Calu3 (cell line): ENCODE data around the gene LGALS7. TPM values are rescaled to one million over a fixed set of nuclear protein-coding genes. Genes with fewer than 3 reads are reported as not detected.
A peak's percentile ranks its signal among the peaks of the same experiment; 100 is the strongest.

Experiments
- BruUV-seq: library from RNA; stranded (reverse); fragments of 400-500 nt; replicated peaks from 2 replicates; lab custom pipeline; 2021; lab: Mats Ljungman, UMichigan
- CTCF ChIA-PET: fragments of 300-600 bp; sonication (Branson Sonifier 250); formaldehyde crosslinking; loops from one replicate; lab custom pipeline; 2022; ENCODE audit warnings: antibody characterized with exemption; lab: Charles Lee
- DNase-seq: peaks from one replicate; pipeline ENCODE4 v3.0.0; 2022
- H3K27ac Mint-ChIP-seq: one replicate; pipeline ENCODE4 v1.8.0; 2022; ENCODE audit warnings: mixed read lengths; ENCODE audit not compliant: unreplicated experiment
- H3K27me3 Mint-ChIP-seq: one replicate; pipeline ENCODE4 v1.8.0; 2022; ENCODE audit warnings: mixed read lengths; ENCODE audit not compliant: unreplicated experiment
- H3K36me3 Mint-ChIP-seq: one replicate; pipeline ENCODE4 v1.8.0; 2022; ENCODE audit warnings: mild to moderate bottlenecking, moderate library complexity, mixed read lengths; ENCODE audit not compliant: insufficient read depth, unreplicated experiment
- H3K4me1 Mint-ChIP-seq: one replicate; pipeline ENCODE4 v1.8.0; 2022; ENCODE audit warnings: mild to moderate bottlenecking, low read depth, mixed read lengths; ENCODE audit not compliant: unreplicated experiment
- H3K4me3 Mint-ChIP-seq: one replicate; pipeline ENCODE4 v1.8.0; 2022; ENCODE audit warnings: mild to moderate bottlenecking, low read depth, moderate library complexity, mixed read lengths; ENCODE audit not compliant: unreplicated experiment
- H3K9me3 Mint-ChIP-seq: one replicate; pipeline ENCODE4 v1.8.0; 2022; ENCODE audit warnings: low read depth, mixed read lengths; ENCODE audit not compliant: unreplicated experiment
- intact Hi-C: fragments of 100-400 bp; cut with micrococcal nuclease; formaldehyde crosslinking; loops from one replicate; pipeline ENCODE4 v1.10.0; 2022; ENCODE audit not compliant: unreplicated experiment
- total RNA-seq: library from RNA; stranded (reverse); gene quantifications from 2 replicates; pipeline ENCODE4 v1.2.3, GENCODE V29; 2022
- TF ChIP-seq, protein P1 (sequence below): fragments of 200-600 bp; IDR thresholded peaks from one replicate; pipeline ENCODE4 v1.8.0; 2022; ENCODE audit warnings: antibody characterized with exemption; ENCODE audit not compliant: unreplicated experiment

The LGALS7 gene
- total RNA-seq, 1 experiment from 2014 or later = not detected

DNA sequence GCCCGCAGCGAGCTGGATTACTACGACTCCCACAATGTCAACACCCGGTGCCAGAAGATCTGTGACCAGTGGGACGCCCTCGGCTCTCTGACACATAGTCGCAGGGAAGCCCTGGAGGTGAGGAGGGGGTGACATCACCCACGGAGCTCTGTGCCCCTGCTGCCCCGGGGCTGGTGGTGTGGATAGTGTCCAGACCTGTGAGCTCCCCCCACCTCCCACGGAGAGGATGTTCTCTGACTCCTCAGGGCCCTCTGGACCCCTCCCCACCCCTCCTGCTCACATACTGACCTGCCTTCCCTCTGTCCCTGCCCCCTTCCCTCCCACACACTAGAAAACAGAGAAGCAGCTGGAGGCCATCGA is 49.7 kb downstream of the LGALS7 start:
- no peaks in the 10 kb centered on the region for H3K9me3 Mint-ChIP-seq
- peaks cover 22% of the 10 kb centered on the region for H3K4me1 Mint-ChIP-seq
- H3K27ac Mint-ChIP-seq = peak overlapping the region; percentile 77
- CTCF ChIA-PET = interaction anchor here (0.6 to 1.1 kb wide), 3 partner anchors 63 to 321 kb away, joined by 3 to 4 read pairs (median 4); partner anchors contain the start of genes ECH1 and FAM98C
- no TSS peak for BruUV-seq
- intact Hi-C loops = loop anchor here (10.0 kb wide), 1 partner anchor 211 kb away; the partner anchor contains the start of genes MRPS12 and SARS2
- H3K4me3 Mint-ChIP-seq = no peak overlapping the region
- TF ChIP-seq, protein P1, sequence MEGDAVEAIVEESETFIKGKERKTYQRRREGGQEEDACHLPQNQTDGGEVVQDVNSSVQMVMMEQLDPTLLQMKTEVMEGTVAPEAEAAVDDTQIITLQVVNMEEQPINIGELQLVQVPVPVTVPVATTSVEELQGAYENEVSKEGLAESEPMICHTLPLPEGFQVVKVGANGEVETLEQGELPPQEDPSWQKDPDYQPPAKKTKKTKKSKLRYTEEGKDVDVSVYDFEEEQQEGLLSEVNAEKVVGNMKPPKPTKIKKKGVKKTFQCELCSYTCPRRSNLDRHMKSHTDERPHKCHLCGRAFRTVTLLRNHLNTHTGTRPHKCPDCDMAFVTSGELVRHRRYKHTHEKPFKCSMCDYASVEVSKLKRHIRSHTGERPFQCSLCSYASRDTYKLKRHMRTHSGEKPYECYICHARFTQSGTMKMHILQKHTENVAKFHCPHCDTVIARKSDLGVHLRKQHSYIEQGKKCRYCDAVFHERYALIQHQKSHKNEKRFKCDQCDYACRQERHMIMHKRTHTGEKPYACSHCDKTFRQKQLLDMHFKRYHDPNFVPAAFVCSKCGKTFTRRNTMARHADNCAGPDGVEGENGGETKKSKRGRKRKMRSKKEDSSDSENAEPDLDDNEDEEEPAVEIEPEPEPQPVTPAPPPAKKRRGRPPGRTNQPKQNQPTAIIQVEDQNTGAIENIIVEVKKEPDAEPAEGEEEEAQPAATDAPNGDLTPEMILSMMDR = no peak
- peaks cover 100% of the 10 kb centered on the region for H3K36me3 Mint-ChIP-seq
- no peaks in the 10 kb centered on the region for H3K27me3 Mint-ChIP-seq
- no peak for DNase-seq

DNA sequence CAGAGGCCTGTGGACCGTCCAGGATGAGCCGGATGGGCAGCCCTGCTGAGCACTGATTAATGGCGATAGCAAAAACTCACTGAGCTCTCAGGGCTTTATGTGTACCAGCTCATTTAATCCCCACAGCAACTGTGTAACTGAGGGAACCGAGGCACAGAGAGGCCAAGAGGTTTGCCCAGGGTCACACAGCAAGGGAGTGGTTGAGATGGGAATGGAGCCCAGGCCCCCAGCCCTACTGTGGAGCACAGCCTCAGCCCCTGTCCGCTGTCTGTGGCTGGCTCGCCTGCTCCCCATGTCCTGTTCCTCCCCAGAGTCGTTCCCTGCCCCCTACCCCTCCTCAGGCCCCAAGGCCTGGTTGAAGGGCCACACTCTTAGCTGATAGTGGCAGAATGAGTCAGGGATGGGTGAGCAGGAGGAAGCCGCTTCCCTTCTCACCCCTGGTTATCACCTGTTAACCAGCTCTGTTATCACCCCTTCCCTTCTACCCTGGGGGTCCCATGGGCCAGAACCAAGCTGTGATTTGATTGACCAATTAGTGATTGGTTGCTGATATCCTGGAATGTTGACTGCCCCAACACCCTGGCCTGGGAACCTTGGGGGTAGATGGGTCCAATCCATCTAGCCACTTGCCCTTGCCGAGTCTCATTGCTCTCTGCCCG is 50.2 kb downstream of the LGALS7 start:
- TF ChIP-seq, protein P1 = no peak
- CTCF ChIA-PET = interaction anchor here (0.5 to 1.1 kb wide), 4 partner anchors 63 to 285 kb away, joined by 3 to 4 read pairs (median 4); partner anchors contain the start of gene ECH1
- no TSS peak for BruUV-seq
- Mint-ChIP-seq H3K4me1 (peaks cover 19% of the 10 kb centered on the region), H3K9me3 (no peaks in the 10 kb centered on the region), H3K4me3 (no peak overlapping the region), H3K36me3 (peaks cover 100% of the 10 kb centered on the region), H3K27me3 (no peaks in the 10 kb centered on the region), H3K27ac (peak overlapping the region; percentile 77)
- intact Hi-C loops = loop anchor here (10.0 kb wide), 1 partner anchor 212 kb away; the partner anchor contains the start of genes MRPS12 and SARS2
- no peak for DNase-seq

DNA sequence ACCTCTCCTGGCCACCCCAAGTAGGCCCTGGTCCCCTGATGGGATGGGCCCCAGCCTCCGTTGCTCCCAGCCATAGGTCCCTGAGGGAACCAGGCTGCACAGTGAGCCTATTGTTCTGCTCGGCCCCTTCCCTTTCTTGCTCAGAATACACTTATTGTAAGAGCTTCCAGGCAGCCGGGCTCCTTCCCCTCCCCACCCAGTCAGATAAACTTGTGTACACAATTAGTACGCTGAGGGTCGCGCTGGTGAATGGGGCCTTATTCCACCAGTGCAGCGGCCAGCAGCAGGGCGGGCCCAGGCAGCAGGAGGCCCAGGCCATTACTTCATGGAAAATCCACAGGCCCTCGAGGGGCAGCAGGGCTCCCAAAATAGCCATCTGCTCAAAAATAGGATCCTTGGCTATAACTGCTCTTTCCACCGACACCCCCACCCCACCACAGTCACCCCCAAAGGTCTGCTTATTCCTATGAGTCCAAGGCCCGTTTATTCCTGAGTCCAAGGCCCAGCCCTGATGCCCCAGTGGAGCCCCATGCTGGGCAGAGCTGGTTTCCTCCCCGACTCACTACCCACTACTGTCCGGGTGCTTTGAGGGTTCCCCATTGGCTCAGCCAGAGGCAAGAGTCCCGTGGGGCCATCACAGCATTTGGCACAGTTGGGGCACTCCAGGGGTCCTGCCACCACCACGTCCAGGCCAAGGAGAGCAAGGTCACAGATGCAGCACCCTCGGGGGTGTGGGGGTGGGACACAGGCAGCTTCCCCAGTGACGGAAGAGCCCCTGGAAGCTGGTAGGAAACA is 51.1 kb downstream of the LGALS7 start:
- H3K4me1 Mint-ChIP-seq = peaks cover 19% of the 10 kb centered on the region
- peak overlapping the region; percentile 77 for H3K27ac Mint-ChIP-seq
- TF ChIP-seq, protein P1 = no peak
- CTCF ChIA-PET = interaction anchor here (0.5 to 0.6 kb wide), 4 partner anchors 108 to 286 kb away, joined by 3 to 5 read pairs (median 4); no protein-coding TSS in a partner anchor
- no TSS peak for BruUV-seq
- intact Hi-C loops = loop anchor here (10.0 kb wide), 1 partner anchor 213 kb away; the partner anchor contains the start of genes MRPS12 and SARS2
- peak; percentile 82 for DNase-seq
- peaks cover 100% of the 10 kb centered on the region for H3K36me3 Mint-ChIP-seq
- H3K27me3 Mint-ChIP-seq = no peaks in the 10 kb centered on the region
- no peak overlapping the region for H3K4me3 Mint-ChIP-seq
- no peaks in the 10 kb centered on the region for H3K9me3 Mint-ChIP-seq

DNA sequence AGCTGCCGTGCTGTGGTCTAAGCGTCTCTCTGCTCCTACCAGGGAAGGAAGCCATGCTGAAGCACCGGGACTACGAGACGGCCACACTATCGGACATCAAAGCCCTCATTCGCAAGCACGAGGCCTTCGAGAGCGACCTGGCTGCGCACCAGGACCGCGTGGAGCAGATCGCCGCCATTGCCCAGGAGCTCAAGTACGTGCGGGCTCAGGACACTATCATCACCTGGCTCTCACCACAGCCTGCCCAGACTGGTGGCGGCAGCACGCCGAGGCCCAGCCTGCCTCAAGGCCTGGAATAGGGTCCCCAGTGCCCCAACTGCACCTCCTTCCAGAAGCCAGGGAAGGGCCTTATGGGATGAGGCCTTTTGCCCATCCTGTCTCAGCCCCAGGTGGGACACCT is 51.8 kb downstream of the LGALS7 start:
- CTCF ChIA-PET = interaction anchor here (0.6 kb wide), 1 partner anchor 152 kb away, joined by 4 read pairs; no protein-coding TSS in a partner anchor
- intact Hi-C loops = loop anchor here (10.0 kb wide), 1 partner anchor 213 kb away; the partner anchor contains the start of genes MRPS12 and SARS2
- peaks cover 100% of the 10 kb centered on the region for H3K36me3 Mint-ChIP-seq
- no peaks in the 10 kb centered on the region for H3K9me3 Mint-ChIP-seq
- DNase-seq = no peak
- H3K4me1 Mint-ChIP-seq = peaks cover 19% of the 10 kb centered on the region
- TF ChIP-seq, protein P1 = no peak
- no peak overlapping the region for H3K4me3 Mint-ChIP-seq
- BruUV-seq = no TSS peak
- H3K27ac Mint-ChIP-seq = peak overlapping the region; percentile 80
- no peaks in the 10 kb centered on the region for H3K27me3 Mint-ChIP-seq
